ENCODE measurements around the gene ZNF774.
"Not testable (repeated sequence)": the region's sequence is repeated elsewhere in the genome, so short reads cannot be mapped to it uniquely, and the experiment has no call there.

Gene ZNF774

GRCh38 chr15:90352107-90352893 is at the start of gene ZNF774:
Gene ZNF774, plus strand, starts transcription at chr15:90352284. Its CDS starts 2,377 bp downstream, at chr15:90354661.
- Histone ChIP-seq H3K4me3 (replicated peaks; ENCODE audit: low read depth, low read length) (peak within 1 kb of the TSS; percentile 73), H3K27me3 (replicated peaks; ENCODE audit: control insufficient read depth, insufficient read depth, low read length) (no peaks in the 10 kb centered on the region), H3K36me3 (ENCODE audit: control insufficient read depth, insufficient read depth, low read length) (no peaks in the 10 kb centered on the region)
- TF ChIP-seq, protein P1, sequence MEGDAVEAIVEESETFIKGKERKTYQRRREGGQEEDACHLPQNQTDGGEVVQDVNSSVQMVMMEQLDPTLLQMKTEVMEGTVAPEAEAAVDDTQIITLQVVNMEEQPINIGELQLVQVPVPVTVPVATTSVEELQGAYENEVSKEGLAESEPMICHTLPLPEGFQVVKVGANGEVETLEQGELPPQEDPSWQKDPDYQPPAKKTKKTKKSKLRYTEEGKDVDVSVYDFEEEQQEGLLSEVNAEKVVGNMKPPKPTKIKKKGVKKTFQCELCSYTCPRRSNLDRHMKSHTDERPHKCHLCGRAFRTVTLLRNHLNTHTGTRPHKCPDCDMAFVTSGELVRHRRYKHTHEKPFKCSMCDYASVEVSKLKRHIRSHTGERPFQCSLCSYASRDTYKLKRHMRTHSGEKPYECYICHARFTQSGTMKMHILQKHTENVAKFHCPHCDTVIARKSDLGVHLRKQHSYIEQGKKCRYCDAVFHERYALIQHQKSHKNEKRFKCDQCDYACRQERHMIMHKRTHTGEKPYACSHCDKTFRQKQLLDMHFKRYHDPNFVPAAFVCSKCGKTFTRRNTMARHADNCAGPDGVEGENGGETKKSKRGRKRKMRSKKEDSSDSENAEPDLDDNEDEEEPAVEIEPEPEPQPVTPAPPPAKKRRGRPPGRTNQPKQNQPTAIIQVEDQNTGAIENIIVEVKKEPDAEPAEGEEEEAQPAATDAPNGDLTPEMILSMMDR (IDR thresholded peaks at IDR 0.05; ENCODE audit: insufficient read depth, low read length, poor library complexity, severe bottlenecking): no peak
- DNase-seq (ENCODE audit: extremely low read depth, insufficient read length): peak; percentile 87

DNA sequence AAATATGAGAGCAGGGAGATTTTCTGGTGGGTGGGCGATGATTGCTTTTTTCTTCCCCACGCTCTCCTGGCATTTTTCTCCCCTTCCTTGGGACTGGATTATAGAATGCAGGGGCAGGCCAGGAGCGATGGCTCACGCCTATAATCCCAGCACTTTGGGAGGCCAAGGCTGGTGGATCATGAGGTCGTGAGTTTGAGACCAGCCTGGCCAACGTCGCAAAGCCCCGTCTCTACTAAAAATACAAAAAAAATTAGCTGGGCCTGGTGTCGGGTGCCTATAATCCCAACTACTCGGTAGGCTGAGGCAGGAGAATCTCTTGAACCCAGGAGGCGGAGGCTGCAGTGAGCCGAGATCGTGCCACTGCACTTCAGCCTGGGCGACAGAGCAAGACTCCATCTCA is 46.7 kb upstream of the ZNF774 start:
- H3K36me3 ChIP-seq (ENCODE audit: control insufficient read depth, insufficient read depth, low read length); H3K4me3 ChIP-seq (replicated peaks; ENCODE audit: low read depth, low read length); DNase-seq (ENCODE audit: extremely low read depth, insufficient read length); H3K27me3 ChIP-seq (replicated peaks; ENCODE audit: control insufficient read depth, insufficient read depth, low read length): not testable (repeated sequence)

DNA sequence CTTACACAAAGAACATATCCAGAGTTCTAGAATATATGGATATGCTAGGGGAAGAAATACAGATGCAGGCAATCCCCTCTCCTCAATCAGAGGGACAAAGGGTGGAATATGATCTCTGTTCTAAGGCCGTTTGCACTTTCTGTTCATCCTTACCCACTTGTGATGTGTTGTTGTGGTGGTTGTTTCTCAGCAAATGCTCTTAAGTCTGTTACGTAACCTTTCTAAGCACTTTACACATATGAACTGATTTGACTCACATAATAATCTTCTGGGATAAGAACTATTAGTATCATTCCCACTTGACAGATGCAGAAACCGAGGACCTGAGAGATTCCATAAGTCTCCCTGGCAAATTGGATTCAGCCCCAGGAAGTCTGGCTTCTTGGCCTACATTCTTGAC is 46.2 kb upstream of the ZNF774 start:
- Histone ChIP-seq H3K36me3 (ENCODE audit: control insufficient read depth, insufficient read depth, low read length) (no peaks in the 10 kb centered on the region), H3K27me3 (replicated peaks; ENCODE audit: control insufficient read depth, insufficient read depth, low read length) (no peaks in the 10 kb centered on the region), H3K4me3 (replicated peaks; ENCODE audit: low read depth, low read length) (no peak overlapping the region)
- TF ChIP-seq, protein P1 (IDR thresholded peaks at IDR 0.05; ENCODE audit: insufficient read depth, low read length, poor library complexity, severe bottlenecking): no peak
- no peak for DNase-seq (ENCODE audit: extremely low read depth, insufficient read length)

DNA sequence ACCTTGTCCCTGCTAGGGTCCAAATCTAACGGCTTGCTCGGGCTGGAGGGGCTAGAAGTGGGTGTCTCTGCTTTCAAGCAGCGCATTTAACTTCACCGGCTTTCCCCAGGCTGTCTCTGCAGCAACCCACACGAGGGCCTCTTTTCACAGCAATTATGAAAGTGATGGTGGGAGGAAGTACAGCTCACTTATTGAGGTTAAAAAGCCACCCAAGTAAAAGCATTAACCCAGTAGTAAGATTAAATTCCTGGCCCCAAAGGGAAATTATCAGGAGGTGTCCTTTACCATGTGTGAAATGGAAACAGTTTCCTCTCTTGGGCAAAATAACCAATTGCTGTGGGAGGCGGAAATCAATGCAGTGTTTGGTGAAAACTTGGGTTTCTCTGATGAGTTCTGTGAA is 45.5 kb upstream of the ZNF774 start:
- no peaks in the 10 kb centered on the region for H3K36me3 ChIP-seq (ENCODE audit: control insufficient read depth, insufficient read depth, low read length)
- DNase-seq (ENCODE audit: extremely low read depth, insufficient read length): no peak
- TF ChIP-seq, protein P1 (IDR thresholded peaks at IDR 0.05; ENCODE audit: insufficient read depth, low read length, poor library complexity, severe bottlenecking): peak; percentile 12
- no peak overlapping the region for H3K4me3 ChIP-seq (replicated peaks; ENCODE audit: low read depth, low read length)
- H3K27me3 ChIP-seq (replicated peaks; ENCODE audit: control insufficient read depth, insufficient read depth, low read length): no peaks in the 10 kb centered on the region

GRCh38 chr15:90307661-90308060 is 44.4 kb upstream of the ZNF774 start:
- TF ChIP-seq, protein P1 (IDR thresholded peaks at IDR 0.05; ENCODE audit: insufficient read depth, low read length, poor library complexity, severe bottlenecking): no peak
- H3K4me3 ChIP-seq (replicated peaks; ENCODE audit: low read depth, low read length): no peak overlapping the region
- H3K36me3 ChIP-seq (ENCODE audit: control insufficient read depth, insufficient read depth, low read length): no peaks in the 10 kb centered on the region
- H3K27me3 ChIP-seq (replicated peaks; ENCODE audit: control insufficient read depth, insufficient read depth, low read length): no peaks in the 10 kb centered on the region
- no peak for DNase-seq (ENCODE audit: extremely low read depth, insufficient read length)

DNA sequence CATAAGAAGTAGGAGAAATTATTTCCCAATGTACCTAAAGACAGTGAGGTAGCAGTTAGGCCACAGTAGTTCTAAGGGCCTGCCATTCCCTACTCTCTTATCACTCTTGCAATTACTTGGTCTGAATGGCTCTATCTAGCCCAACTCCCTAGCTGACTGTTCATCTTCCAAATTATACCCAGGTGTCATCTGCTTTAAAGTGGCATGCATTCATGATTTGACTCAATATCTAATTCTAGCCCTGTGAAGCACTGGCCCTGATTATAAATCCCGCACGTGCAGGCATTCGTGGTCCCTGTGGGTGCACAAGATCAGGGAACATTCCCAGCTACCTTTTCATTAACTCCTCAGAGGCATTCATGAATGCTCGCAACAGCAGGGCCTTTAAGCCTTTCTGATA is 43.1 kb upstream of the ZNF774 start:
- H3K4me3 ChIP-seq (replicated peaks; ENCODE audit: low read depth, low read length): no peak overlapping the region
- no peaks in the 10 kb centered on the region for H3K36me3 ChIP-seq (ENCODE audit: control insufficient read depth, insufficient read depth, low read length)
- H3K27me3 ChIP-seq (replicated peaks; ENCODE audit: control insufficient read depth, insufficient read depth, low read length): no peaks in the 10 kb centered on the region
- TF ChIP-seq, protein P1 (IDR thresholded peaks at IDR 0.05; ENCODE audit: insufficient read depth, low read length, poor library complexity, severe bottlenecking): no peak
- DNase-seq (ENCODE audit: extremely low read depth, insufficient read length): no peak

Measured in GM06990 (cell line).